Measurements from ENCODE around the gene SLC1A5.

GRCh38 chr19:46828484-46828883 lies 40.1 kb upstream of the SLC1A5 start:
- TF ChIP-seq CTCF (IDR thresholded peaks at IDR 0.05) (no peak), POLR2A (IDR thresholded peaks at IDR 0.05) (no peak)
